ENCODE results near the gene PPARG.
"Not testable (repeated sequence)": the region's sequence is repeated elsewhere in the genome, so short reads cannot be mapped to it uniquely, and the experiment has no call there.

PPARG gene

DNA sequence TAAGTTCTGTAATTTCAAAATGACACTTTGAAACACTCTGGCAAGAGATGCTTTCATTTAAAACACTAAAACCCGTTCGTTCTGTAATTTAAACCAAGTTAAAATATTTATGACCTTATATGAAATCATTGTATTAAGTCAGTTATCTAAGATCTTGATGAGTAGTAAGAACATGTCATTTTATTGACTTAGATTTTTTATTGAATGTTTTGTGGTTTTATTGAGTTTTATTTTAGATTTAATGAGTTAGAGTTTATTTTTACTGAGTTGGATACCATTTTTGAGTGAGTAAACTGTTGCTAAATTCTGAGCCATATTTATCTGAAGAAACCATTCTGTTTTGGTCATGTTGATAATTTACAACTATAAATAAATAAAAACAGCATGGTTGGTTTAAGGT is 94.3 kb downstream of the PPARG start:
- no peak overlapping the region for H2BK12ac ChIP-seq (ENCODE audit: low read length in 2 of 2)
- peaks cover 0 to 74% of the 10 kb centered on the region in 2 experiments for H3K36me3 ChIP-seq (ENCODE audit: control insufficient read depth in 1 of 2, insufficient read depth in 2 of 2, low read depth in 1 of 2, low read length in 2 of 2)
- no peak overlapping the region for H2AK5ac ChIP-seq (ENCODE audit: low read length, severe bottlenecking)
- H3K14ac ChIP-seq (ENCODE audit: low read length in 2 of 2): no peak overlapping the region
- no CpG with 5 or more reads among the region's 2 CpGs for WGBS
- no peak overlapping the region for H3K4ac ChIP-seq (ENCODE audit: low read depth in 1 of 2, low read length in 2 of 2)
- no peaks in the 10 kb centered on the region for H3K4me1 ChIP-seq (ENCODE audit: control insufficient read depth, insufficient read depth, low read depth, low read length)
- H2AFZ ChIP-seq (ENCODE audit: low read depth, low read length): no peak overlapping the region
- no peak for DNase-seq
- no peak overlapping the region for H3K4me3 ChIP-seq (ENCODE audit: insufficient read depth in 1 of 2, low read depth in 1 of 2, low read length in 2 of 2)
- no peaks in the 10 kb centered on the region for H3K9me3 ChIP-seq (ENCODE audit: control insufficient read depth, low read length)
- H3K27me3 ChIP-seq (ENCODE audit: control insufficient read depth in 1 of 2, insufficient read depth in 1 of 2, low read length in 2 of 2): no peaks in the 10 kb centered on the region
- H4K91ac ChIP-seq (ENCODE audit: low read length): no peak overlapping the region
- H3K23ac ChIP-seq (ENCODE audit: low read length in 2 of 2): no peak overlapping the region
- no peak overlapping the region for H2BK15ac ChIP-seq (ENCODE audit: low read depth, poor library complexity, severe bottlenecking)
- H3K9ac ChIP-seq (ENCODE audit: low read length): no peak overlapping the region
- no peak overlapping the region for H3K4me2 ChIP-seq (ENCODE audit: low read length, poor library complexity, severe bottlenecking)
- no peak overlapping the region for H2BK120ac ChIP-seq (ENCODE audit: low read depth, low read length)
- no peak overlapping the region for H3K18ac ChIP-seq (ENCODE audit: low read depth in 1 of 2, low read length in 2 of 2)
- no peak overlapping the region for H2BK5ac ChIP-seq (ENCODE audit: low read depth, low read length, poor library complexity, severe bottlenecking)
- no peak overlapping the region for H4K8ac ChIP-seq (ENCODE audit: low read length)
- H3K27ac ChIP-seq (ENCODE audit: low read length, poor library complexity, severe bottlenecking): no peak overlapping the region
- peaks cover 2% of the 10 kb centered on the region for H3K79me1 ChIP-seq (replicated peaks; ENCODE audit: low read length, poor library complexity, severe bottlenecking)

- 83% methylated on average over 1 of the region's 1 CpG for WGBS
- no peak for DNase-seq
- Histone ChIP-seq H3K4me3 (ENCODE audit: insufficient read depth in 1 of 2, low read depth in 1 of 2, low read length in 2 of 2) (no peak overlapping the region), H3K4ac (ENCODE audit: low read depth in 1 of 2, low read length in 2 of 2) (no peak overlapping the region), H3K4me2 (ENCODE audit: low read length, poor library complexity, severe bottlenecking) (no peak overlapping the region), H3K27me3 (ENCODE audit: control insufficient read depth in 1 of 2, insufficient read depth in 1 of 2, low read length in 2 of 2) (no peaks in the 10 kb centered on the region), H3K4me1 (ENCODE audit: control insufficient read depth, insufficient read depth, low read depth, low read length) (no peaks in the 10 kb centered on the region), H2AFZ (ENCODE audit: low read depth, low read length) (no peak overlapping the region), H3K27ac (ENCODE audit: low read length, poor library complexity, severe bottlenecking) (no peak overlapping the region), H2BK12ac (ENCODE audit: low read length in 2 of 2) (no peak overlapping the region), H4K8ac (ENCODE audit: low read length) (no peak overlapping the region), H3K9me3 (ENCODE audit: control insufficient read depth, low read length) (no peaks in the 10 kb centered on the region), H3K79me1 (replicated peaks; ENCODE audit: low read length, poor library complexity, severe bottlenecking) (no peaks in the 10 kb centered on the region), H4K91ac (ENCODE audit: low read length) (no peak overlapping the region), H2BK120ac (ENCODE audit: low read depth, low read length) (no peak overlapping the region), H3K14ac (ENCODE audit: low read length in 2 of 2) (no peak overlapping the region), H2AK5ac (ENCODE audit: low read length, severe bottlenecking) (no peak overlapping the region), H2BK5ac (ENCODE audit: low read depth, low read length, poor library complexity, severe bottlenecking) (no peak overlapping the region), H2BK15ac (ENCODE audit: low read depth, poor library complexity, severe bottlenecking) (no peak overlapping the region), H3K18ac (ENCODE audit: low read depth in 1 of 2, low read length in 2 of 2) (no peak overlapping the region), H3K23ac (ENCODE audit: low read length in 2 of 2) (no peak overlapping the region), H3K36me3 (ENCODE audit: control insufficient read depth in 1 of 2, insufficient read depth in 2 of 2, low read depth in 1 of 2, low read length in 2 of 2) (peaks cover 0 to 79% of the 10 kb centered on the region in 2 experiments), H3K9ac (ENCODE audit: low read length) (no peak overlapping the region)
Observed at GRCh38 chr3:12384451-12385233, 95.8 kb downstream of the PPARG start.

DNA sequence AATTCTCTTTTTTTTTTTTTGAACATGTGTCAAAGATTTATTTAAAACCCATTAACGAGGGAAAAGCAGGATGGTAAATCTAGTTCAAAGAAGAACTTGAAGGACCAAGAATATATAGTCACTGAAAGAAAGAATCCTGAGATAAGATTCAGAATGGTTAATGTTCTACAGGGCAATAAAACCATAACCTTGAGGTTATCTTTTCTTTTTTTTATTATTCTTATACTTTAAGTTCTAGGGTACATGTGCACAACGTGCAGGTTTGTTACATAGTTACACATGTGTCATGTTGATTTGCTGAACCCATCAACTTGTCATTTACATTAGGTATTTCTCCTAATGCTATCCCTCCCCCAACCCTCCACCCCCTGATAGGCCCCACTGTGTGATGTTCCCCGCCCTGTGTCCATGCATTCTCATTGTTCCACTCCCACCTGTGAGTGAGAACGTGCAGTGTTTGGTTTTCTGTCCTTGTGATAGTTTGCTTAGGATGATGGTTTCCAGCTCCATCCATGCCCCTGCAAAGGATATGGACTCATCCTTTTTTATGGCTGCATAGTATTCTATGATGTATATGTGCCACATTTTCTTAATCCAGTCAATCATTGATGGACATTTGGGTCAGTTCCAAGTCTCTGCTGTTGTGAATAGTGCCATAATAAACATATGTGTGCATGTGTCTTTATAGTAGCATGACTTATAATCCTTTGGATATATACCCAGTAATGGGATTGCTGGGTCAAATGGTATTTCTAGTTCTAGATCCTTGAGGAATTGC is 97.8 kb downstream of the PPARG start:
- not testable (repeated sequence) for H3K23ac ChIP-seq (ENCODE audit: low read length in 2 of 2); H3K9me3 ChIP-seq (ENCODE audit: control insufficient read depth, low read length); H4K8ac ChIP-seq (ENCODE audit: low read length); H3K18ac ChIP-seq (ENCODE audit: low read depth in 1 of 2, low read length in 2 of 2); H3K4me3 ChIP-seq (ENCODE audit: insufficient read depth in 1 of 2, low read depth in 1 of 2, low read length in 2 of 2); H2AK5ac ChIP-seq (ENCODE audit: low read length, severe bottlenecking); H3K27ac ChIP-seq (ENCODE audit: low read length, poor library complexity, severe bottlenecking); H2BK12ac ChIP-seq (ENCODE audit: low read length in 2 of 2); H4K91ac ChIP-seq (ENCODE audit: low read length); H2BK120ac ChIP-seq (ENCODE audit: low read depth, low read length); H2AFZ ChIP-seq (ENCODE audit: low read depth, low read length); H2BK5ac ChIP-seq (ENCODE audit: low read depth, low read length, poor library complexity, severe bottlenecking); DNase-seq; H3K4ac ChIP-seq (ENCODE audit: low read depth in 1 of 2, low read length in 2 of 2); H3K4me1 ChIP-seq (ENCODE audit: control insufficient read depth, insufficient read depth, low read depth, low read length); H2BK15ac ChIP-seq (ENCODE audit: low read depth, poor library complexity, severe bottlenecking); H3K79me1 ChIP-seq (replicated peaks; ENCODE audit: low read length, poor library complexity, severe bottlenecking); H3K4me2 ChIP-seq (ENCODE audit: low read length, poor library complexity, severe bottlenecking); H3K9ac ChIP-seq (ENCODE audit: low read length); H3K14ac ChIP-seq (ENCODE audit: low read length in 2 of 2); H3K27me3 ChIP-seq (ENCODE audit: control insufficient read depth in 1 of 2, insufficient read depth in 1 of 2, low read length in 2 of 2)
- peaks cover 0 to 77% of the 10 kb centered on the region in 2 experiments for H3K36me3 ChIP-seq (ENCODE audit: control insufficient read depth in 1 of 2, insufficient read depth in 2 of 2, low read depth in 1 of 2, low read length in 2 of 2)
- WGBS: 86% methylated on average over 2 of the region's 4 CpGs

DNA sequence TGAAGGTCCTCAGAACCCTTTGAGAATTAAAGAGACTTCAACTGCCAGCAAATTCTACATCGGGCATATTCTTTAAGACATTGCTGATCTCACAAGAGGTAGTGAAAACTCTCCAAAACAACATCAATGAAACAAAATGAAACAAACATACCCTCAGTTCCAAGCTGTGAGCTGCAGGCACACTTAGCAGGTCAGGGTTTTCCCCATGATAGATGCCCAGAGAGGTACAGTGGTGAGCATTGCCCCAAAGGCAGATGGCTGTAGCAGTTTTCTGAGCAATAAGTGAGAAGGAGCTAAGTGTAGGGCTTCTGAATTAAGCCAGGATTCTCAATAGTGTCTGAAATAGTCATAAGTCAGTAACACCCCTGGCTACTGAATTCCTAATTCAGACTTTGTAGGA is 99.3 kb downstream of the PPARG start:
- Histone ChIP-seq H2AK5ac (ENCODE audit: low read length, severe bottlenecking) (no peak overlapping the region), H2AFZ (ENCODE audit: low read depth, low read length) (no peak overlapping the region), H3K27ac (ENCODE audit: low read length, poor library complexity, severe bottlenecking) (no peak overlapping the region), H4K8ac (ENCODE audit: low read length) (no peak overlapping the region), H3K36me3 (ENCODE audit: control insufficient read depth in 1 of 2, insufficient read depth in 2 of 2, low read depth in 1 of 2, low read length in 2 of 2) (peaks cover 0 to 68% of the 10 kb centered on the region in 2 experiments), H3K14ac (ENCODE audit: low read length in 2 of 2) (no peak overlapping the region), H3K9me3 (ENCODE audit: control insufficient read depth, low read length) (no peaks in the 10 kb centered on the region), H3K4me2 (ENCODE audit: low read length, poor library complexity, severe bottlenecking) (no peak overlapping the region), H3K23ac (ENCODE audit: low read length in 2 of 2) (no peak overlapping the region), H3K79me1 (replicated peaks; ENCODE audit: low read length, poor library complexity, severe bottlenecking) (no peaks in the 10 kb centered on the region), H3K4ac (ENCODE audit: low read depth in 1 of 2, low read length in 2 of 2) (no peak overlapping the region), H2BK15ac (ENCODE audit: low read depth, poor library complexity, severe bottlenecking) (no peak overlapping the region), H3K27me3 (ENCODE audit: control insufficient read depth in 1 of 2, insufficient read depth in 1 of 2, low read length in 2 of 2) (no peaks in the 10 kb centered on the region), H3K4me1 (ENCODE audit: control insufficient read depth, insufficient read depth, low read depth, low read length) (no peaks in the 10 kb centered on the region), H3K4me3 (ENCODE audit: insufficient read depth in 1 of 2, low read depth in 1 of 2, low read length in 2 of 2) (no peak overlapping the region), H2BK120ac (ENCODE audit: low read depth, low read length) (no peak overlapping the region), H3K18ac (ENCODE audit: low read depth in 1 of 2, low read length in 2 of 2) (no peak overlapping the region), H2BK5ac (ENCODE audit: low read depth, low read length, poor library complexity, severe bottlenecking) (no peak overlapping the region), H3K9ac (ENCODE audit: low read length) (no peak overlapping the region), H2BK12ac (ENCODE audit: low read length in 2 of 2) (no peak overlapping the region), H4K91ac (ENCODE audit: low read length) (no peak overlapping the region)
- WGBS: 100% methylated on average over 1 of the region's 1 CpG
- DNase-seq: no peak

Measured in mesenchymal stem cell (in vitro differentiated cells and primary cell).